ENCODE data around the gene IL1RL2.

The IL1RL2 gene

GRCh38 chr2:102179788-102180686 lies 6.8 kb upstream of the IL1RL2 start:
- H2AFZ ChIP-seq (ENCODE audit: low read length) = no peak overlapping the region
- H3K9me3 ChIP-seq (replicated peaks; ENCODE audit: insufficient read depth, low read length) = no peaks in the 10 kb centered on the region
- H3K27ac ChIP-seq (ENCODE audit: low read length) = no peak overlapping the region
- no peaks in the 10 kb centered on the region for H3K27me3 ChIP-seq (replicated peaks; ENCODE audit: insufficient read depth, low read length)
- H3K9ac ChIP-seq (ENCODE audit: low read length) = no peak overlapping the region
- H3K4me2 ChIP-seq (ENCODE audit: low read depth, low read length) = no peak overlapping the region
- H3K79me2 ChIP-seq (ENCODE audit: low read length) = no peaks in the 10 kb centered on the region
- DNase-seq = no peak
- H3K4me3 ChIP-seq (ENCODE audit: low read length) = no peak overlapping the region
- no peaks in the 10 kb centered on the region for H3K36me3 ChIP-seq (replicated peaks; ENCODE audit: insufficient read depth, low read length)
- H3K4me1 ChIP-seq (ENCODE audit: low read length) = no peaks in the 10 kb centered on the region
- H4K20me1 ChIP-seq (ENCODE audit: insufficient read depth, low read length) = no peaks in the 10 kb centered on the region
- H3K9me2 ChIP-seq (replicated peaks; ENCODE audit: insufficient read depth, low read length) = no peaks in the 10 kb centered on the region
- TF ChIP-seq CTCF (IDR thresholded peaks at IDR 0.05; ENCODE audit: low read length) = no peak
- TF ChIP-seq EZH2 (optimal IDR thresholded peaks at IDR 0.05; ENCODE audit: low read depth, low read length) = no peak
- no peak for TF ChIP-seq EZH2phosphoT487 (IDR thresholded peaks at IDR 0.05; ENCODE audit: low read length)
- no peaks in the 10 kb centered on the region for H3F3A ChIP-seq (ENCODE audit: insufficient read depth, low read length)

- H3K9me3 ChIP-seq (replicated peaks; ENCODE audit: insufficient read depth, low read length) = no peaks in the 10 kb centered on the region
- H4K20me1 ChIP-seq (ENCODE audit: insufficient read depth, low read length) = no peaks in the 10 kb centered on the region
- no peak overlapping the region for H3K9ac ChIP-seq (ENCODE audit: low read length)
- no peaks in the 10 kb centered on the region for H3F3A ChIP-seq (ENCODE audit: insufficient read depth, low read length)
- H3K4me2 ChIP-seq (ENCODE audit: low read depth, low read length) = no peak overlapping the region
- DNase-seq = no peak
- H3K27ac ChIP-seq (ENCODE audit: low read length) = no peak overlapping the region
- H2AFZ ChIP-seq (ENCODE audit: low read length) = no peak overlapping the region
- H3K4me3 ChIP-seq (ENCODE audit: low read length) = no peak overlapping the region
- no peaks in the 10 kb centered on the region for H3K4me1 ChIP-seq (ENCODE audit: low read length)
- H3K36me3 ChIP-seq (replicated peaks; ENCODE audit: insufficient read depth, low read length) = no peaks in the 10 kb centered on the region
- TF ChIP-seq CTCF (IDR thresholded peaks at IDR 0.05; ENCODE audit: low read length) (no peak), EZH2phosphoT487 (IDR thresholded peaks at IDR 0.05; ENCODE audit: low read length) (no peak), EZH2 (optimal IDR thresholded peaks at IDR 0.05; ENCODE audit: low read depth, low read length) (no peak)
- no peaks in the 10 kb centered on the region for H3K27me3 ChIP-seq (replicated peaks; ENCODE audit: insufficient read depth, low read length)
- no peaks in the 10 kb centered on the region for H3K79me2 ChIP-seq (ENCODE audit: low read length)
- no peaks in the 10 kb centered on the region for H3K9me2 ChIP-seq (replicated peaks; ENCODE audit: insufficient read depth, low read length)
Observed at GRCh38 chr2:102180687-102180999, 6.2 kb upstream of the IL1RL2 start.

- Histone ChIP-seq H3K36me3 (replicated peaks; ENCODE audit: insufficient read depth, low read length) (no peaks in the 10 kb centered on the region), H3K9me2 (replicated peaks; ENCODE audit: insufficient read depth, low read length) (no peaks in the 10 kb centered on the region), H3K9me3 (replicated peaks; ENCODE audit: insufficient read depth, low read length) (no peaks in the 10 kb centered on the region), H3K27me3 (replicated peaks; ENCODE audit: insufficient read depth, low read length) (no peaks in the 10 kb centered on the region), H3K9ac (ENCODE audit: low read length) (no peak overlapping the region), H3K27ac (ENCODE audit: low read length) (no peak overlapping the region), H3K79me2 (ENCODE audit: low read length) (no peaks in the 10 kb centered on the region), H3K4me3 (ENCODE audit: low read length) (no peak overlapping the region), H3K4me1 (ENCODE audit: low read length) (no peaks in the 10 kb centered on the region), H3F3A (ENCODE audit: insufficient read depth, low read length) (no peaks in the 10 kb centered on the region), H4K20me1 (ENCODE audit: insufficient read depth, low read length) (no peaks in the 10 kb centered on the region), H2AFZ (ENCODE audit: low read length) (no peak overlapping the region), H3K4me2 (ENCODE audit: low read depth, low read length) (no peak overlapping the region)
- no peak for TF ChIP-seq CTCF (IDR thresholded peaks at IDR 0.05; ENCODE audit: low read length)
- TF ChIP-seq EZH2 (optimal IDR thresholded peaks at IDR 0.05; ENCODE audit: low read depth, low read length) = no peak
- no peak for TF ChIP-seq EZH2phosphoT487 (IDR thresholded peaks at IDR 0.05; ENCODE audit: low read length)
- no peak for DNase-seq
Observed at GRCh38 chr2:102181376-102181775, 5.4 kb upstream of the IL1RL2 start.
